ENCODE measurements around the gene BBS4.
A peak's percentile ranks its signal among the peaks of the same experiment; 100 is the strongest.

The BBS4 gene

GRCh38 chr15:72774696-72775383 lies 88.8 kb downstream of the BBS4 start:
- no peak overlapping the region for H3K14ac ChIP-seq (ENCODE audit: low read length)
- no peak overlapping the region for H3K9ac ChIP-seq (ENCODE audit: low read depth, low read length, poor library complexity)
- H3K23ac ChIP-seq (ENCODE audit: low read depth, low read length, poor library complexity): no peak overlapping the region
- no peaks in the 10 kb centered on the region for H3K27me3 ChIP-seq (ENCODE audit: control insufficient read depth in 3 of 3, insufficient read depth in 3 of 3, low read depth in 1 of 3, low read length in 3 of 3)
- H2BK12ac ChIP-seq (ENCODE audit: low read length): no peak overlapping the region
- H3K79me1 ChIP-seq (ENCODE audit: low read depth, low read length): no peaks in the 10 kb centered on the region
- no peak overlapping the region for H3K4me3 ChIP-seq (ENCODE audit: low read length in 2 of 2)
- no peak overlapping the region for H3K4me2 ChIP-seq (ENCODE audit: insufficient read depth, low read length, poor library complexity, severe bottlenecking)
- H4K91ac ChIP-seq (ENCODE audit: low read depth, low read length, poor library complexity): no peak overlapping the region
- peaks cover 7 to 75% of the 10 kb centered on the region in 2 donors for H3K36me3 ChIP-seq (replicated peaks in 1 of 2; ENCODE audit: control insufficient read depth in 2 of 2, insufficient read depth in 2 of 2, low read length in 2 of 2)
- H3K27ac ChIP-seq (replicated peaks; ENCODE audit: low read length): no peak overlapping the region
- no peak overlapping the region for H2BK120ac ChIP-seq (ENCODE audit: low read depth, low read length)
- no peak overlapping the region for H2AK5ac ChIP-seq (ENCODE audit: low read depth, low read length)
- H3K18ac ChIP-seq (ENCODE audit: low read length): no peak overlapping the region
- H3K4ac ChIP-seq (ENCODE audit: low read length): no peak overlapping the region
- H4K8ac ChIP-seq (ENCODE audit: low read depth, low read length): no peak overlapping the region
- H3K9me3 ChIP-seq (replicated peaks in 1 of 2; ENCODE audit: control insufficient read depth in 2 of 2, insufficient read depth in 1 of 2, low read depth in 1 of 2, low read length in 2 of 2): no peaks in the 10 kb centered on the region
- no peak overlapping the region for H2BK5ac ChIP-seq (ENCODE audit: low read length)
- H2BK15ac ChIP-seq (ENCODE audit: low read length): no peak overlapping the region
- DNase-seq (ENCODE audit: low spot score): no peak
- no peaks in the 10 kb centered on the region for H3K4me1 ChIP-seq (ENCODE audit: control insufficient read depth in 2 of 2, insufficient read depth in 1 of 2, low read depth in 1 of 2, low read length in 2 of 2)
- WGBS, 2 donors (ENCODE audit: extremely low coverage in 2 of 2, insufficient read length in 2 of 2, insufficient replicate concordance in 1 of 2): no CpG with 5 or more reads among the region's 2 CpGs
- no peak overlapping the region for H2AFZ ChIP-seq (ENCODE audit: low read length)

- Histone ChIP-seq H3K14ac (ENCODE audit: low read length) (no peak overlapping the region), H3K79me1 (ENCODE audit: low read depth, low read length) (peaks cover 4% of the 10 kb centered on the region), H2BK5ac (ENCODE audit: low read length) (no peak overlapping the region), H3K4ac (ENCODE audit: low read length) (no peak overlapping the region), H3K36me3 (replicated peaks in 1 of 2; ENCODE audit: control insufficient read depth in 2 of 2, insufficient read depth in 2 of 2, low read length in 2 of 2) (peaks cover 3 to 53% of the 10 kb centered on the region in 2 donors), H3K4me3 (ENCODE audit: low read length in 2 of 2) (no peak overlapping the region), H2BK15ac (ENCODE audit: low read length) (no peak overlapping the region), H2AFZ (ENCODE audit: low read length) (no peak overlapping the region), H2AK5ac (ENCODE audit: low read depth, low read length) (no peak overlapping the region), H4K8ac (ENCODE audit: low read depth, low read length) (no peak overlapping the region), H3K27me3 (ENCODE audit: control insufficient read depth in 3 of 3, insufficient read depth in 3 of 3, low read depth in 1 of 3, low read length in 3 of 3) (no peaks in the 10 kb centered on the region), H3K18ac (ENCODE audit: low read length) (no peak overlapping the region), H3K23ac (ENCODE audit: low read depth, low read length, poor library complexity) (no peak overlapping the region), H3K9ac (ENCODE audit: low read depth, low read length, poor library complexity) (no peak overlapping the region), H4K91ac (ENCODE audit: low read depth, low read length, poor library complexity) (no peak overlapping the region), H2BK120ac (ENCODE audit: low read depth, low read length) (no peak overlapping the region), H3K27ac (replicated peaks; ENCODE audit: low read length) (no peak overlapping the region), H3K9me3 (replicated peaks in 1 of 2; ENCODE audit: control insufficient read depth in 2 of 2, insufficient read depth in 1 of 2, low read depth in 1 of 2, low read length in 2 of 2) (no peaks in the 10 kb centered on the region), H2BK12ac (ENCODE audit: low read length) (no peak overlapping the region), H3K4me2 (ENCODE audit: insufficient read depth, low read length, poor library complexity, severe bottlenecking) (no peak overlapping the region), H3K4me1 (ENCODE audit: control insufficient read depth in 2 of 2, insufficient read depth in 1 of 2, low read depth in 1 of 2, low read length in 2 of 2) (peaks cover 3 to 4% of the 10 kb centered on the region in 2 donors)
- DNase-seq (ENCODE audit: low spot score): no peak
- no CpG with 5 or more reads among the region's 6 CpGs for WGBS, 2 donors (ENCODE audit: extremely low coverage in 2 of 2, insufficient read length in 2 of 2, insufficient replicate concordance in 1 of 2)
Measured at GRCh38 chr15:72778796-72779195, 92.8 kb downstream of the BBS4 start.

GRCh38 chr15:72781631-72782030 lies 95.6 kb downstream of the BBS4 start:
- H2BK15ac ChIP-seq (ENCODE audit: low read length): no peak overlapping the region
- H3K23ac ChIP-seq (ENCODE audit: low read depth, low read length, poor library complexity): no peak overlapping the region
- no peak overlapping the region for H3K27ac ChIP-seq (replicated peaks; ENCODE audit: low read length)
- H2AK5ac ChIP-seq (ENCODE audit: low read depth, low read length): no peak overlapping the region
- H3K27me3 ChIP-seq (ENCODE audit: control insufficient read depth in 3 of 3, insufficient read depth in 3 of 3, low read depth in 1 of 3, low read length in 3 of 3): no peaks in the 10 kb centered on the region
- H2BK120ac ChIP-seq (ENCODE audit: low read depth, low read length): no peak overlapping the region
- H3K18ac ChIP-seq (ENCODE audit: low read length): no peak overlapping the region
- H4K8ac ChIP-seq (ENCODE audit: low read depth, low read length): no peak overlapping the region
- H3K9ac ChIP-seq (ENCODE audit: low read depth, low read length, poor library complexity): no peak overlapping the region
- no peak overlapping the region for H3K4me2 ChIP-seq (ENCODE audit: insufficient read depth, low read length, poor library complexity, severe bottlenecking)
- no peak overlapping the region for H2BK5ac ChIP-seq (ENCODE audit: low read length)
- H3K79me1 ChIP-seq (ENCODE audit: low read depth, low read length): peaks cover 4% of the 10 kb centered on the region
- no peak overlapping the region for H3K4ac ChIP-seq (ENCODE audit: low read length)
- H3K9me3 ChIP-seq (replicated peaks in 1 of 2; ENCODE audit: control insufficient read depth in 2 of 2, insufficient read depth in 1 of 2, low read depth in 1 of 2, low read length in 2 of 2): no peaks in the 10 kb centered on the region
- peaks cover 0 to 33% of the 10 kb centered on the region in 2 donors for H3K36me3 ChIP-seq (replicated peaks in 1 of 2; ENCODE audit: control insufficient read depth in 2 of 2, insufficient read depth in 2 of 2, low read length in 2 of 2)
- peaks cover 6 to 19% of the 10 kb centered on the region in 2 donors for H3K4me1 ChIP-seq (ENCODE audit: control insufficient read depth in 2 of 2, insufficient read depth in 1 of 2, low read depth in 1 of 2, low read length in 2 of 2)
- H3K14ac ChIP-seq (ENCODE audit: low read length): no peak overlapping the region
- H3K4me3 ChIP-seq (ENCODE audit: low read length in 2 of 2): peak overlapping the region in 1 of 2 donors; percentile 66
- H2AFZ ChIP-seq (ENCODE audit: low read length): no peak overlapping the region
- no peak overlapping the region for H2BK12ac ChIP-seq (ENCODE audit: low read length)
- H4K91ac ChIP-seq (ENCODE audit: low read depth, low read length, poor library complexity): no peak overlapping the region
- no peak for DNase-seq (ENCODE audit: low spot score)
- WGBS, 2 donors (ENCODE audit: extremely low coverage in 2 of 2, insufficient read length in 2 of 2, insufficient replicate concordance in 1 of 2): no CpG with 5 or more reads among the region's 6 CpGs

GRCh38 chr15:72782274-72783003 lies 96.4 kb downstream of the BBS4 start:
- H4K8ac ChIP-seq (ENCODE audit: low read depth, low read length): no peak overlapping the region
- peaks cover 6 to 19% of the 10 kb centered on the region in 2 donors for H3K4me1 ChIP-seq (ENCODE audit: control insufficient read depth in 2 of 2, insufficient read depth in 1 of 2, low read depth in 1 of 2, low read length in 2 of 2)
- peak overlapping the region; percentile 66 to 99 for H3K4me3 ChIP-seq (ENCODE audit: low read length in 2 of 2)
- no peak overlapping the region for H2BK120ac ChIP-seq (ENCODE audit: low read depth, low read length)
- H3K4me2 ChIP-seq (ENCODE audit: insufficient read depth, low read length, poor library complexity, severe bottlenecking): peak overlapping the region; percentile 98
- H3K9me3 ChIP-seq (replicated peaks in 1 of 2; ENCODE audit: control insufficient read depth in 2 of 2, insufficient read depth in 1 of 2, low read depth in 1 of 2, low read length in 2 of 2): no peaks in the 10 kb centered on the region
- H2AFZ ChIP-seq (ENCODE audit: low read length): peak overlapping the region; percentile 95
- H3K14ac ChIP-seq (ENCODE audit: low read length): no peak overlapping the region
- H3K4ac ChIP-seq (ENCODE audit: low read length): no peak overlapping the region
- peak overlapping the region; percentile 87 for H3K9ac ChIP-seq (ENCODE audit: low read depth, low read length, poor library complexity)
- WGBS, 2 donors (ENCODE audit: extremely low coverage in 2 of 2, insufficient read length in 2 of 2, insufficient replicate concordance in 1 of 2): no CpG with 5 or more reads among the region's 14 CpGs
- H3K79me1 ChIP-seq (ENCODE audit: low read depth, low read length): peaks cover 4% of the 10 kb centered on the region
- no peak overlapping the region for H2BK12ac ChIP-seq (ENCODE audit: low read length)
- H4K91ac ChIP-seq (ENCODE audit: low read depth, low read length, poor library complexity): no peak overlapping the region
- no peak overlapping the region for H3K18ac ChIP-seq (ENCODE audit: low read length)
- H3K27me3 ChIP-seq (ENCODE audit: control insufficient read depth in 3 of 3, insufficient read depth in 3 of 3, low read depth in 1 of 3, low read length in 3 of 3): no peaks in the 10 kb centered on the region
- H2BK5ac ChIP-seq (ENCODE audit: low read length): no peak overlapping the region
- peak overlapping the region; percentile 40 for H2AK5ac ChIP-seq (ENCODE audit: low read depth, low read length)
- DNase-seq (ENCODE audit: low spot score): no peak
- peaks cover 0 to 29% of the 10 kb centered on the region in 2 donors for H3K36me3 ChIP-seq (replicated peaks in 1 of 2; ENCODE audit: control insufficient read depth in 2 of 2, insufficient read depth in 2 of 2, low read length in 2 of 2)
- H3K27ac ChIP-seq (replicated peaks; ENCODE audit: low read length): no peak overlapping the region
- no peak overlapping the region for H2BK15ac ChIP-seq (ENCODE audit: low read length)
- H3K23ac ChIP-seq (ENCODE audit: low read depth, low read length, poor library complexity): no peak overlapping the region

Data from neuronal stem cell (in vitro differentiated cells).